GM19239 (cell line): ENCODE measurements around the gene TMEM45B.

ENCODE experiments used
- DNase-seq: peaks from one replicate; pipeline ENCODE4 v3.0.0; 2011; ENCODE audit warnings: low spot score; ENCODE audit not compliant: insufficient read length
- FAIRE-seq: peaks from 2 replicates; lab custom pipeline; 2011; peaks lifted over from hg19 to GRCh38; lab: Jason Lieb, UNC

Gene TMEM45B

DNA sequence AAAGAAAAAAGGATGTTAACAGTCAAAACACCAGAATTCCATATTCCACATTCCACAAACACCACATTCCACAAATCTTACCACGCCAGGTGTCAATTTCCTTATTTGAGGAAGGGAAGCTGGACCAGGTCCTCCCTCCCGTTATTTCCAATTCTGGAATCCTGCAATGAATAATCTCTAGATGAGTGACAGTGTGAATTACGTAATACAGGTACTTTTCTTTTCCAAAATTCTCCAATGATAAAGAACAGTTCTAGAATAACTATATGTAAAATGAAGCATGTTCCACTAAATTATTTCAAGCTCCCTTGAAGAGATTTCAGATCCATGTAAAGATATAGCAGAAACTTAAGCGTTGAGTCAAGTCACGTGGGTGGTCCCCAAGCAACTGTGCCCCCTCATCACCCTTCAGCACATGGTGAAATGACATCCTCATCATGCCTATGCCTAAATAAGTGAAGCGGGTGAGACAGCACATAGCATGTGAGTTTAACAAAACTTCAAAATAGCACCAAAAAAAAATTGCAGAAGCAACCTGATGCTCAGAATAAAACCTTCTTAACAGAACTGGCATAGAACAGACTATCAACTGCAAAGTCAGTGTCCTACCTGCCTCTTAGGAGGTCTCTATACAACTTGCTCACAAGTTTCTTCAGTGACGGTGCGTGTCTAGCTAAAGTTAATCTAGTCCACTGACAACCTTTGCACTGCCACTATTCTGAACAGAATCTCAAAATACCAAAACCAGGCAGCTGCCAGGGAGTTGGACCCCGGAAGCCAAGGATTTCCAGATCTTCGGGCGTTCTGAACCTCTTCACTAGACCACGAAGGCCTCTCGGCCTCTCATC, 78.9 kb downstream of the TMEM45B start:
- peak; percentile 25 for DNase-seq
- peak; percentile 72 for FAIRE-seq

DNA sequence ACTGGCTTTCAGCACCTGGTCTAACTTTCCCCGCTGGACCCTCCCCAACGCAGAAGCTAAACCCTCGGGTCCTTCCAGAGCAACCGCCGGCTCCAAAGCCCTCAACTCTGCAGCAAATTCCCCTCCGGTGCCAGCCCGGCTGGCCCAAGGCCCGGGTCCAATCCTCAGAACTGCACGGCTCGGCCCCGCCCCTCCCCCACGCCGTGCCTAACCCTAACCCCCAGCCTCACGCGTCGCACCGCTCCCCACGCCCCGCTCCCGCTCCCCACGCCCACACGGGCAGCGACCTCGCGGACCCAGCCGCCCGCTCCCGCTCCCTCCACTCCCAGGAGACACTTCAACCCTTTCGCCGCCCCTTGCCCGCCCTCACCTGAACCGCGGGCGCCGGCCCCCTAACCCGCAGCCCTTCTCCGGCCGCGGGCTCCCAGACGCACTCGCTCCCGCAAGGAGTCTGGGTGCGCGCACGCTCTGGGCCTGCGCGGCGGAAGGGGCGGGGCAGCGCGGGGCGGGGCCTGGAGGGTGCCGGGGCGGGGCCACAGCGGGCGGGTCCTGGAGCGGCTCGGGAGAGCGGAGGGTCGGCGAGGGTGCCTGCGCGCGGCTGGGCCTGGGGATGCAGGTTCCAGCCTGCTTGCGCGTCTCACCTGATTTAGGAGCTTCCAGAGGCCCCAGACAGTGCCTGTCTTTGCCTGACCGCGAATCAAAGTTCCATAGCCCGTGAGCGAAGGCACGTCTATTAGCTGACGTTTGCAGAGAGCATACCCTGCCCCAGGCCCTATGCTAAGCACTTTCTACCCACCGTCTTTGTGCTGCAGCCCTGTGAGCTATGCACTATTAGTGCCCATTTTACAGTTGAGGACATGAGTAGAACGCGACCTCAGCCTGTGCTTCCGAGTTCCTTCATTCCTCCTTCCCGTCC, 79.7 kb downstream of the TMEM45B start, which contains the start of gene NFRKB:
Gene NFRKB (minus strand): TSS at position 453 of the 916 bp plus-strand sequence. CDS start 2,729 bp downstream, outside the sequence.
- DNase-seq (peak; percentile 90), FAIRE-seq (peak; percentile 62)

DNA sequence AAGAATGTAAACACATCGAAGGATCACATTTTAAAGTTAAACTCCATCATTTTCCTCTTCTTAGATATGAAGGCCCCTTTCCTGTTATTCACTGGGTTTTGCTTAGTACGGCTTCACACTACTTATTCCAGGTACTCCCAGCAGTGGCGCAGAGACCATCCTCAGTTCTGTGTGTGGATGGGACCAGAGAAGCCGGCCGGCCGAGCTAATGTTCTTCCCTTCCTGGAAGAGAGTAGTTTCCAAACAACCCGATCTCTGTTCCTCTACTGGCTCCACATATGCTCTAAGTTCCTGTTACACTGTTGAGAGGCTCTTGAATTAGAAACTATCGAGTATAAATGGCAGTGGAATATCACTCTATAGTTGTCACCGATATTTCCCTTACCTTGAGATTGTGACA, 80.4 kb downstream of the TMEM45B start:
- FAIRE-seq = no peak
- DNase-seq = no peak

DNA sequence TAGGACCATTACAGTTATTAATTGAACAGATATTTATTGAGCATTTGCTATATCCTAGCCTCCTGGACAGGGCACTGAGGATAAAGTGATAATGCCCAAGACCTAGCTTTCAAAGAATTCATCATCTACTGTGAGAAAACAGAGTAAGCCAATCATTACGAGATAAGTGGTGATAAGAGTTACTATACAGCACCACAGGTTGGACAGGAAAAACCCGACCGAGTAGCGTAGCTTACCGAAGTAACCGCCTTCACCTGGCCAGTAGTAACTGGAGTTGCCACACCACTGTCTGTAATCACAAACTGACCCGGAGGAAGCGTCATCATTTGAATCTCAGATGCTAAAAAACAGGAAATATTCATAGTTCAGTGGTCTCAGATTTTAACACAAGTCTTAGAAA, 89.8 kb downstream of the TMEM45B start:
- FAIRE-seq (no peak), DNase-seq (no peak)
